ENCODE measurements around the gene CNGA2.
"Not testable (repeated sequence)": the region's sequence is repeated elsewhere in the genome, so short reads cannot be mapped to it uniquely, and the experiment has no call there.

Gene CNGA2

DNA sequence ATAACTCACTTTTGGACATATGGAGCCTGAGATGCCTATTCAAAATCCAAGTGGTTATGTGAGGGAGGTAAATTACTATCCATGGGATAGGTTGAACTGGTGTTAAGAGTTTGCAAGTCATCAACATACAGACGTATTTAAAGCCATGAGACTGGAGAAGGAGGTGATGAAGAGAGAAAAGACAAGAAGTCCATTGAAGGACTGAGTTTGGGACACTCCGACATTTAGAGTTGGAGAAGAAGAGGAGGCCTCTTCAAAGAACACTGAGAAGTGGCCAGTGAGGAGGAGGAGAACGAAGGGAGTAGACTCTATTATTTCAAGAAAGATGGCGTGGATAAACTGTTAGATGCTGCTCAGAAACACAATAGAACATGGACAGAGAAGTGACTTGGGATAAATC lies at the start of gene CNGA2:
Gene CNGA2, plus strand, starts transcription at position 301 of the 400 bp plus-strand sequence. CDS start 3,738 bp downstream, outside the sequence.
- DNase-seq (ENCODE audit: low spot score): no peak

GRCh38 chrX:151687635-151688034 lies 46.9 kb upstream of the CNGA2 start:
- no peak for DNase-seq (ENCODE audit: low spot score)

DNA sequence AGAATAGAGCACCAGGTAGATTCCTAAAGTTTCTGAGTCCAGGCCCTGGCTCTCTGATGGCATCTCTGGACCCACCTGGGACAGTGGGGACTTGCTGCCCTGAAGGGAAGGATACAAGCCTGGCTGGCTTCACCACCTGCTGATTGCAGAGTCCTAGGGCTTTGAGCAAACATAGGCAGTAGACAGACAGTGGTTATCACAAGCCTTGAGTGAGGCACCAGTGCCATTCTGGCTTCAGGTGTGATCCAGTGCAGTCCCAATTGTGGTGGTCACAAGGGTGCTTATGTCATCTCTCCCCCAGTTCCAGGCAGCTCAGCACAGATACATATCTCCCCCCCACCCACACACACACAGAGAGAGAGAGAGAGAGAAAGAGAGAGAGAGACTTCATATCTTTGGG lies 45.9 kb upstream of the CNGA2 start:
- no peak for DNase-seq (ENCODE audit: low spot score)

- DNase-seq (ENCODE audit: low spot score): no peak
These were observed 41.7 kb upstream of the CNGA2 start for GRCh38 chrX:151692825-151693224.

- DNase-seq (ENCODE audit: low spot score): no peak
These were observed 40.4 kb upstream of the CNGA2 start for GRCh38 chrX:151694121-151694520.

DNA sequence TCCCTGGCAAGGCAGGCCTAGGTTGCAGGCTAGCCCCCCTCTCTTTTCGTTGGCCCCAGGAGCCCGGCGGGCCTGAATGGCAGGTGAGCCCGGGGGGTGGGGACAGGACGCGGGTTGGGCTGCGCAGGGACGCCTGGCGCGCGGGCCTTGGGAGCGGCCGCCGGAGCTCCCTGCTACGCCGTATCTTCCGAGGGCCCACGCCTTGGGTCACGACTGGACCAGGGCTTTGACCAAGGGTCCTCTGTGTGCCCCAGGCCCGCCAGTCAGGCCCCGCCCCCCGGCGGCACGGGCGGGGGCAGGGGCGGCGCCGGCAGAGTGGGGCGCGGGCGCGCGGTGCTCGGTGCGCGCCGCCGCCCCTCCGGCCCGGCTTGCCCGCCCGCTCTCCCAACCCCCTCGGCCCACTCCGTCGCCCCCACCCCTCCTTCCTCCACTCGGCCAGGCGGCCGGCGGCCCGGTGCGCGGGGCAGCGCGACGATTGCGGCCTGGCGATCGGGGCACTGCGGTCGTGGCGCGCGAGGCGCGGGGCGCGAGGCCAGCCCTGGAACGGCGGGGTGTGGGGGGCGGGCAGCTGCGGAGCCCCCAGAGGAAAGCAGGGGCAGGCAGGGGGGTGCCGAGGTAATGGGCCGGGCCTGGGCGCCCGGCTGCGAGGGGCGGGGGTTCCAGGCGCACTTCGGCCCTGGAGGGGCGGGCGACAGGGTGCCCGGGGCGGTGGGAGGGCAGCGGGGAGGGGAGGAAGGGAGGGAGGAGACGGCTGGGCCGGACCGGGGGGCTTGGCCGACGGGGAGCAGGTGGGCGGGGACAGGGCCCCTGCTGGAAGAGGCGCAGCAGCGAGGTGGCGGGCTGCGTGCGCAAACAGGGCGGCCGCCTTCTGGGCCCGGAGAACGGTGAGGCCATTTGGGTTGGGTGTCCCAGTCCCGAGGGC lies 39.6 kb upstream of the CNGA2 start, which contains the start of gene PRRG3:
Gene PRRG3, plus strand, starts transcription at position 798 of the 922 bp plus-strand sequence. CDS start 3,357 bp downstream, outside the sequence.
- no peak for DNase-seq (ENCODE audit: low spot score)

DNA sequence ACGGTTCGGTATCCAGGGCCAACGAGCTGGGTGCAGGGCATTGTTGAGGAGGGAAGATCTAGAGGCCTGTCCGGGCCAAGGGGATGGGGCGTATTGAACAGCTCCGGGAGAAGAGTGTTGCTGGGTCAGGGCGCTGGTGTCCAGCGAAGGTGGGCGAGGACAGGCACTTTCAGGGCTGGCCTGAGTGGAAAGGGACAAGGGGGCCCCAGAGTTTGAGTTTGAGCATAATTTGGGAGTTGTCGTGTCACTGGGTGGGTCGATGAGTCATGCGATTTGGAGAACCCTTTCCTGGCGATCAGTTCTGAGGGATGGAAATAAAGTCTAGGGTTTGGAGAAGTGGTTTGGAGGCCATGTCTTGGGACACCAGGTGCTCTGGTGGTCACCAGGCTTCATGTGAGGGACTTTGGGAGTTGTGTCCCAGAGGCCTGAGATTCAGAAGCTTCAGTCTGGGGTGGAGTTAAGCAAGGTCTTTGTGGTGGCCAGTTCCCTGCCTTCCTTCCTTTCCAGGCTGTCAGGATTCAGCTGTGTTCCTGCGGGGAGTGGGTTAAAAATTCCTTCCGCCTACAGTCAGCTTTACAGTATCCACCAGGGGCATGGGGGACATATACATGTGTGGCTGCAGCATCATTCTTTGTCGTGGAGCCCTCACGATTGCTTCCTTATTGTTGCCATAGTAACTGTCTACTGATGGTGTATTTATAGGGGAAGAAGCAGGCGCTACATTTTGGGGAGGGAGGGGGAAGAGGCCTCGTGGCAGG lies 38.8 kb upstream of the CNGA2 start:
- no peak for DNase-seq (ENCODE audit: low spot score)

DNA sequence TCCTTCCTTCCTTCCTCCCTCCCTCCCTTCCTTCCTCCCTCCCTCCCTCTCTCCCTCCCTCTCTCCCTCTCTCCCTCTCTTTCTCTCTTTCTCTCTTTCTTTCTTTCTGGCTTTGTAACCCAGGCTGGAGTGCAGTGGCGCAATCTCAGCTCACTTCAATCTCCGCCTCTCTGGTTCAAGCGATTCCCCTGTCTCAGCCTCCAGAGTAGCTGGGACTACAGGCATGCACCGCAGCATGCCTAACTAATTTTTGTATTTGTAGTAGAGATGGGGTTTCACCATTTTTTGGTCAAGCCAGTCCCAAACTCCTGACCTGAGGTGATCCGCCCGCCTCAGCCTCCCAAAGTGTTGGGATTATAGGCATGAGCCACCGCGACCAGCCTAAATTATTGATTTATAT lies 37.5 kb upstream of the CNGA2 start:
- DNase-seq (ENCODE audit: low spot score): not testable (repeated sequence)

DNA sequence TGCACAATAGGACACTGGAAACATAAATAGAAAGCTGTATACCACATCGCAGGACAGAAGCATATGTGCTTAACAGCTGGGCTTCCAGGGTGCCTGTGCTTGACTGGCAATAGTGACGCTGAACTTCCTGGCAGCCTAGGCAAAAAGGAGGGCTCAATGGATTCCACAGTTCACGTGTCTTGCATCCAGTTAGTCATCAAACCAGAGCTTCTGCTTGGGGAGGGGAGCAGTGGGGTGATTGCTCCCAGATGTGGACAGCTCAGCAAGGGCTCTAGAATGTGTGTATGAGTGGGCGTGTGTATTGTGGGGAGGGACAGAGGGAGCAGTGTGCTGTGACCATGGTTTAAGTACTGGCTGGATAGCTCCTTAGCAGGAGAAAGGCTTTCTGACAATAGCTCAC lies 37.0 kb upstream of the CNGA2 start:
- no peak for DNase-seq (ENCODE audit: low spot score)

GRCh38 chrX:151698485-151698884 lies 36.1 kb upstream of the CNGA2 start:
- DNase-seq (ENCODE audit: low spot score): no peak

GRCh38 chrX:151699746-151700145 lies 34.8 kb upstream of the CNGA2 start:
- DNase-seq (ENCODE audit: low spot score): no peak

DNA sequence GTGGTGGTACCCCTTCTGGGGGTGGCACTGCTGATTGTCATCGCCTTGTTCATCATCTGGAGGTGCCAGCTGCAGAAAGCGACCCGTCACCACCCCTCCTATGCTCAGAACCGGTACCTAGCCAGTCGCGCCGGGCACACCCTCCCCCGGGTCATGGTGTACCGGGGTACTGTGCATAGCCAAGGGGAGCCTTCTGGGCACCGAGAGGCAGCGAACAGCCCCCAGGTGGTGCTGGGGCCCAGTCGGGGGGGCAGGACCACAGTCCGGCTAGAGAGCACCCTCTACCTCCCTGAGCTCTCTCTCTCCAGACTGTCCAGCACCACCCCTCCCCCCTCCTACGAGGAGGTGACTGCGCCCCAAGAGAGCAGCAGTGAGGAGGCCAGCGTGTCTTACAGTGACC lies 34.0 kb upstream of the CNGA2 start:
- DNase-seq (ENCODE audit: low spot score): no peak

- no peak for DNase-seq (ENCODE audit: low spot score)
These were observed 33.5 kb upstream of the CNGA2 start for GRCh38 chrX:151701071-151701470.

DNA sequence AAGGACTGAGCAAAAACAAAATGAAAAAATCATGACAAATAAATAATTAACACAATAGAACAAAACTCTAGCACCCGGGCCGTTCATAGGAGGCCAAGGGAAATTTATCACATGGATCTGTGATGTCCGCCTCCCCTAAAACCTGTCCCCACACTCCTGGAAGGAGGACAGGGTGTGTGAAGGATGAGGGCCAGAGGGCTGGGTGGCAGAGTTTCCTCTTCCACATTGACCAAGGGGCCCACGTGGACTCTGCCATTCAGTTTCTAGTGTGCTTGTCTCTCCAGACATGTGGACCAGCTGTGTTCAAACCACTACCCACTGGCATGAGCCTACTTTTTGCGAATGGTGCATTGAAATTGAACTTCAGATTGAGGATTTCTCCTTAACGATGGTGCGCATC lies 33.0 kb upstream of the CNGA2 start:
- no peak for DNase-seq (ENCODE audit: low spot score)

DNA sequence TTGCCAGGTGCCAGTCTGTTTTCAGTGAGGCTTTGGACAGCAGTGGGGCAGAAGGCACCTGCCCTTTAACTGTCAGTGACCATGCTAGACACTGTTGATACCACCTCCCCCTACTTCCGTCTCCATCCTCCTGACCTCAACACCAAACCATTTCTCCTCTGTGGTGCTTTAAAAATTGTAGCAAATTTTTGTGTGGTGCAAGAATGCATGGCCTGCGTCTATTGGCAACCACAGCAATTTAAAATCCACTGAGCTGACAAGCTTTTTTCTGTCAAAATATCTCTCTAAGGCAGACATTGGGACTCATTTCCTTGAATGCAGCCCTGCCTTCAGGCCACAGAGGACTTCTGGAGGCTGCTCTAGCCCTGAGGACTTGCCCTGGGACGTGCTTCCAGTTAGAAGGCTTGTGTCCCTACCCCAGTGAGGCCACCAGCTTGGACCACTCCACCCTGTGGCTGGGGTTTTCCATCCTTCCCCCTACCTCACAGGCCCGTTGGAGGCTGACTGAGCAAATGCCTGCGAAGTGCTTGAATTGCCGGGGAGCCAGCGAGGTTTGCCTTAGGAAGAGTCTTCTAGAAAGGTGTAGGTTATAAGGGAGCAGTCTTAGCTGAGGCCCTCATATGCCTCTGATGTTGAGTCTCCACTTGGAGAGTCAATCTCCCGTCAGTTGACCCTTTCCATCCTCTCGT lies 32.4 kb upstream of the CNGA2 start:
- DNase-seq (ENCODE audit: low spot score): no peak

DNA sequence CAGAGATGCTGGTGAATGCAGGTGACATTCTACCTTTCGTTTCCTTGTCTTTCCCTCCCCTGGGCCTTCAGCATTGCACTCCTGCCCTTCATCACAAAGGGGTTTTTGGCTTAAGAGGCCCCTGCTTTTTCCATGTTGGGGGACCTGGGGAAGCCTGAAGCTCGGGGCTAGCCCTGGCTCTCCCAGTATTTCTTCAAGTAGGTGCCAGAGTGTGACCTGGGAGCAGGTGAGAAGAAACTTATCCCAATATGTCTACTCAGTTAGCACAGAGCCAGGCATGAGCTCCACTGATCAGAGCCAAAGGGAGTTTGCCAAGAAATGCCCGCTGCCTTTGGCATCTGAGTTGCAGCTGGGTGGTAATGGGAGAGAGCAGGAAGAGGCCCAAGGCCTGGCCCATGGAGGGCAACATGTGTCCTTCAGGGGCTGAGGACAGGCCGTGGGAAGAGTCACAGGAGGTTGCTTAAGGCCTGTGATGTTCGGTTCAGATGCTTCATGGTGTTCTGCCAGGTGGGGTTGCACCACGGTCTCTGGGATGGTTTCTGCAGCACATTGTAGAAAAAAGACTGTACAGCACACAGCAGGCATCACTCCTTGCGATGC lies 31.7 kb upstream of the CNGA2 start:
- DNase-seq (ENCODE audit: low spot score): no peak

DNA sequence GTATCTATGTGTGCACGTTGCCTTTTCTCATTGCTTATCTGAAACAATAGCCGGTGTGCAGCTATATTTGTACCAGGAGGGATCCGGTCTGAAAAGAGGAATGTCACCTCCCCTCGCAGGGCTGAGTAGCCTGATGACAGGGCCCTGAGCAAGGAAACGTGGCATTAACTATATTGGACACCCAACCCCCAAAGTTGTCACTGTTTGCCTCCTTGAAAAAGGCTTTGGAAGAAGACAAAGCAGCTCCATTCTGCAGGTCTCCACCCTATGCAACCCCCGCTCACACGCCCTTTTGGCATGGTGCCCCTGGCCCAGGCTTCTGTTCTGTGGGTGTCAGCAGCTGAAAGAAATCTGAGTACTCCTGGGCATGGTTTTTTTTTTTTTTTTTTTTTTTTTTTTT lies 31.1 kb upstream of the CNGA2 start:
- no peak for DNase-seq (ENCODE audit: low spot score)

DNA sequence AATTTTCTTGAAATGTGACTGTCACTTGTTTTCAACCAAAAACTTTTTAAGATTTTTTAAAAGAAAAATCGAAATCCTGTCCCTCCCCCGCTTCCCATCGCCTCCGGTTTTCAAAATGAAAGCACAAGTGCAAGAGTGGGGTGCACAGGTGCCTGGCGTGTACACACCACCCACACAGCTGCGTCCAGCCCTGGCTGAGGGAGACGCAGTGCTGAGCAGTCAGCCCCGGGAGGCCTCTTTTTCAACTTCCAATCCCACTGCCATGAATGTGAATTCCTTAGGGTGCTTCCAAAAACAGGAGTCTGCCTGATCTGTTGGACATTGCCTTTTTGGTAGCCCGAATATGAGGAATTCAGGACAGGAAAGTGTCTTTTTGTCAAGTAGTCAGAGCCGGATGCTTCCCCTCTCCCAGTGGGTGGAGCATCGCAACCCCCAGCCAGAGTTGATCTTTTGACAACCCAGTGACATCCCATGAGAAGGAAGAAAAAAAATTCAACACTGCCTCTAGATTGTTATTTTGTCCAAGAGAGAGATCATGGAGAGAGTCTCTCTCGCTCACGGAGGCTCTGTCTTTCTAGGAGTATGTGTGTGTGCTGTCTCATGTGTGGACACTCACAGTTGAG lies 30.4 kb upstream of the CNGA2 start:
- DNase-seq (ENCODE audit: low spot score): no peak

- DNase-seq (ENCODE audit: low spot score): no peak
These were observed 25.7 kb upstream of the CNGA2 start for GRCh38 chrX:151708821-151709220.

DNA sequence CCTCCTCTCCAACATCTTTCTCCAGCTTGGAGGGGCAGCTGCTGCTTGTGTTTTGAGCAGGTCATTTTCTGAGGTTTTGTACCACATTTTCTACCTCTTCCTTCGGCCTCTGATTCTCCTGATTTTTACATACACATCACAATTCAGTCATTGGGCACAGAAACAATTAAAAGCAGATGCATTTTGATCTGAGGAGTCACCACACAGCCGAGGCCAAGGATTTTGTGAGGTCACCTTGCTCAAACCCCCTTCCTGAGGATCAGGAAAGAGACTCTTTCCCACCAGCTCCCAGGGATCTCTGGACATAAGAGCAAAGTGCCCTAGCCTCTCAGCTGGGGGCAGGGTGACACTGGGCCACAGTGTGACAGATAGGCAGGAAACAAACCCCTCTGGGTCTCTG lies 24.1 kb upstream of the CNGA2 start:
- DNase-seq (ENCODE audit: low spot score): no peak

DNA sequence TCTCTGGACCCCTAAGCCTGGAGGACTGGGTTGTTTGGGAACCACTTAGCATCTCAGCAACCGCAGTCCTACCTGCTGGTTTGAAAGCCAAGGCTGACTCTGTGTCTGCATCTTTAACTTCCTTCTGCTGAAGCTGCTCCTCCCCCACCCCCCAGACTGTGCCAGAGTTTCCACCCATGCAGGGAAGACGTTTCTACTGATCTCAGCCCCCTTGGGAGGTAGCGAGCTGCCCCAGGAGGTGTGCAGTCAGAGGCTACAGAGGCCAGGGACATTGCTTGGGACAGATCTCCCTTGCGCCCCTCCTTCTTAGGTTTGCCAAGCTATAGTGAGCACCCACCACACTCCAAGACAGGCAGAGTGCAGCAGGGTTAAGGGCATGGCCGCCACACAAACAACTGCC lies 23.4 kb upstream of the CNGA2 start:
- no peak for DNase-seq (ENCODE audit: low spot score)

GRCh38 chrX:151711787-151712186 lies 22.8 kb upstream of the CNGA2 start:
- DNase-seq (ENCODE audit: low spot score): no peak

Data from hepatic stellate cell (primary cell).